Endometrium (tissue), 2 donors: Measurements from ENCODE around the gene ALG11.
"Not testable (repeated sequence)": the region's sequence is repeated elsewhere in the genome, so short reads cannot be mapped to it uniquely, and the experiment has no call there.

Source experiments
- FAIRE-seq: peaks from 2 replicates; lab custom pipeline; 2012; peaks lifted over from hg19 to GRCh38; lab: Jason Lieb, UNC
- donor health status: control.
- donor health status: control.

Gene ALG11

DNA sequence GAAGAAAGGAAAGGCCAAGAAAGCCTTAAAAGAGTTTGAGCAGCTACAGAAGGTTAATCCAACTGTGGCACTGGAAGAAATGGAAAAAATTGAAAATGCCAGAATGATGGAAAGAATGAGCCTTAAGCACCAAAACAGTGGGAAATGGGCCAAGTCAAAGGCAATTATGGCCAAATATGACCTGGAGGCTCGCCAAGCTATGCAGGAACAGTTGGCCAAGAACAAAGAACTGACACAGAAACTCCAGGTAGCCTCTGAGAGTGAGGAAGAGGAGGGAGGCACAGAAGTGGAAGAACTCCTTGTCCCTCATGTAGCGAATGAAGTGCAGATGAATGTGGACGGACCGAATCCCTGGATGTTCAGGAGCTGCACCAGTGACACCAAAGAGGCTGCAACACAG, 17.4 kb downstream of the ALG11 start:
- no peak for FAIRE-seq

DNA sequence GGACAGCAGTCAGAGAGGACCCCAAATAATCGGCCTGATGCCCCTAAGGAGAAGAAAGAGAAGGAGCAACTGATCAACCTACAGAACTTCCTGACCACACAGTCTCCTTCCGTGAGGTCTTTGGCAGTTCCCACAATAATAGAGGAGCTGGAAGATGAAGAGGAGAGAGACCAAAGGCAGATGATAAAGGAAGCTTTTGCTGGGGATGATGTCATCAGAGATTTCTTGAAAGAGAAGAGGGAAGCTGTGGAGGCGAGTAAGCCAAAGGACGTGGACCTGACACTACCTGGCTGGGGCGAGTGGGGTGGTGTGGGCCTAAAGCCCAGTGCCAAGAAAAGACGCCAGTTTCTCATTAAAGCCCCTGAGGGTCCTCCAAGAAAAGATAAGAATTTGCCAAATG, 18.2 kb downstream of the ALG11 start:
- FAIRE-seq, result not testable (repeated sequence)

DNA sequence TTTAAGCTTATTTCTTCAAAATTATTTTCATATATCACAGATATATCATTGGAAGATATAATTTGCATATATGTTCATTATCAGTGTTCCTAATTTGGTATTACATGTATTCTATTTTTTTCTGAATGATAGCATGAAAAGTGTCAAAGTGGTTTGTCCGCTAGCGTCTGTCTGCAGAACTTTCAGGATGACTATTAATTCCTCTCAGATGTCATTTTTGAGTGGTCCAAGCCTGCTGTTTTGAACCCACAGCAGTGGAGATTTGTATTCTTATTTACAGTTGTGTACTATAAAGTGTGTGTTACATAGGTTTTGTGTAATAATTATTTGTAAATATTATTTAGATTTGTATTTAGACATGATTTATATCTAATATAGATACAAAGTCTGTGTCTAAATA, 20.8 kb downstream of the ALG11 start:
- no peak for FAIRE-seq

DNA sequence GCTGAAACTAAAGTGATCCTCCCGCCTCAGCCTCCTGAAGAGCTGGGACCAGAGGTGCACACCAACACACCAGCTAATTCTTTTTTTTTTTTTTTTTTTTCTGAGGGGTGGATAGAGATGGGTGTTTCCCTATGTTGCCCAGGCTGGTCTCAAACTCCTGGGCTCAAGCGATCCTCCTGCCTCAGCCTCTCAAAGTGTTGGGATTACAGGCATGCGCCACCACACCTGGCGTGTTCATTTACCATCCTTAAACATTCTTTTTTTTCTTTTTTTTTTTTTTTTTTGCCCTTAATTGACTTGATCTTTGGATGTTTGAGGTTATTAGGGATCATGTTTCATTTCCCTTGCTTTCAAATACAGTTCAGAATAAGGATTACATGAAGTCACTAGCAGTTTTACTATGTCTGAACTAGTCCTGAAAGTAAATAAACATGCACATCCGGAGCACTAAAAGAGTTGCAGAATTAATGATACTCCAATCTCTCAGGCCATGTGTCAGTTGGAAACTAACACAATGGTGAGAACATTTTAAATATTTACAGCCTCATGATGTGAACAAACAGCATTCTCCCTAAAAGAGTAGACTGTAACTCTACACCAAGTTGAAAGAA, 22.5 kb downstream of the ALG11 start:
- no peak for FAIRE-seq

DNA sequence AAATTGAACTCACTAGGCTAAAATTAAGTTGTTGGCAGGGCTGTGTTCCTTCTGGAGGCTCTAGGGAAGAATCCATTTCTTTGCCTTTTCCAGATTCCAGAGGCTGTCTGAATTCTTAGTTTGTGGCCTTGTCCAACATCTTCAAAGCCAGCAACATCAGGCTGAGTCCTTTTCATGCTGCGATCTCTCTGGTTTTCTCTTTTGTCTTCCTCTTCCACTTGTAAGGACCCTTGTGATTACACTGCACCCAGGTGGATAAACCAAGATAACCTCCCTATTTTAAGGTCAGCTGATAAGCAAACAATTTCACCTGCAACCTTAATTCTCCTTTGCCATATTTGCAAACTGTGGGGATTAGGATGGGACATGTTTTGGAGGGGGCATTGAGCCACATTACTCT, 23.8 kb downstream of the ALG11 start:
- no peak for FAIRE-seq

DNA sequence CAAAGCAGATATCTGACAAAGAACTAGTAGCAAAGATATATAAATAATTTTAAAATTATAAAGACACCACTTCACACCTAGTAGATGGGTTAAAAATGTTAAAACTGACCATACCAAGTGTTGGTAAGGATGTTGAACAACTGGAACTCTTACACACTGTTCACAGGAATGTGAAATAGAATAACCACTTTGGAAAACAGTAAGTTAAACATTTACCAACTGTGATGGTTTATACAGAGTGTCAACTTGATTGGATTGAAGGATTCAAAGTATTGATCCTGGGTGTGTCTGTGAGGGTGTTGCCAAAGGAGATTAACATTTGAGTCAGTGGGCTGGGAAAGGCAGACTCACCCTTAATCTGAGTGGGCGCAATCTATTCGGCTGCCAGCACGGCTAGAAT, 31.5 kb downstream of the ALG11 start:
- no peak for FAIRE-seq

DNA sequence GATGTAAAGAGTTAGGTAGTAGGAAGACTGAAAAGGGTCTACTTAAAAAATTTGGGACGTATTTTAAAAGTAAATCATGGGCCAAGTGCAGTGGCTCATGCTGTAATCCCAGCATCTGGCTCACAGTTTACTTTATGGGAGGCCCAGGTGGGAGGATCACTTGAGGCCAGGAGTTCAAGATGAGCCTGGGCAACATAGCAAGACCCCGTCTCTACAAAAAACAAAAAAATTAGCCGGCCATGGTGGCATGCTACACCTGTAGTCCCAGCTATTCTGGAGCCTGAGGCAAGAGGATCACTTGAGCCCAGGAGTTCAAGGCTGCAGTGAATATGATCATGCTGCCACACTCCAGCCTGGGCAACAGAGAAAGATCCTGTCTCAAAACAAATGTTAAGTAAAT, 35.3 kb downstream of the ALG11 start:
- no peak for FAIRE-seq

DNA sequence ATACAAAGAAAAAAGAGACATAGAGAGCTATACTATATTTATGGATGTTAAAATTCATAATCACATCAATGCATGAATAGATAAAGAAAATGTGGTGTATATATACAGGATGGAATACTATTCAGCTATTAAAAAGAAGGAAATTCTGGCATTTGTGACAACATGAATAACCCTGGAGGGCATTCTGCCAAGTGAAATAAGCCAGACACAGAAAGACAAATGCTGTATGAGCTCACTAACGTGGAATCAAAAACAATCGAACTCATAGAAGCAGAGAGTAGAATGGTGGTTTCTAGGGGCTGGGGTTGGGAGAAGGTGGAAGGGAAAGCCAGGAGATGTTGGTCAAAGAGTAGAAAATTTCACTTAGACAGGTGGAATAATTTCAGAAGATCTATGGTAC, 36.3 kb downstream of the ALG11 start:
- FAIRE-seq, result no peak

DNA sequence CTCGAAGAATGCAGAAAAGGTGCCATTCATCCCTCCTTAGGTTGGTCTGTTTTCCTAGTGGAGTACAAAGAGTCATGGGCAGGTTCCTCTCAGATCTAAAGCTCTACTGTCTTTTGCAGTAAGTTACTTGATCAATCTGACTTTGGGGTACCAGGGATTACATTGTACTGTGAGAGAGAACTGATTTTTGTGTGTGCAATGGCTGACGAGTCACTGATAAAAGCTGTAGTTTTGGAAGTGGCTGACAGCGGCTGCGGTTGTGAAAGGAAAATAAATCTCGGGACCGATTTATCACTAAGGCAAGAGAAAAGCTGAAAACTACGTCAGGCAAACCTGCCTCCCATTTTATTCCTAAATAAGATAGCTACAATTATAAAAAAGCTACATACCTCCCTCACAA, 39.2 kb downstream of the ALG11 start:
- FAIRE-seq, result no peak

DNA sequence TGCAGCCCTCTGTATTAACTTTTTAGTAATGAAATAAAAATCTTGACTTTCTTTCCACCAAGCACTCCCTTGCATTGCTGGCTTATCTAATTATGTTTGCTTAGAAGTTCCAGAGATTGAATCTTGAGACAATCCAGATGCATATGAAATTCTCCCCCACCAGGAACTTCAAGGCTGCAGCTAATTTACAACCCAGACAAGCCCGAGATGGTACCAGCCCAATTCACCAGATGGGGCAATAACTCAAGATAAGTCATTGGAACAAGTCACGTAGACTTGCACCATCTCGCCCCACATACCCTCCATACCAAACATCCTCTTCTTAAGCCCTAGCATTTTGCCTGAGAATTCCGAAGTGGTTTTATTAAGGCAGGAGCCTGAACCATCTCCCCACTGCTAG, 41.3 kb downstream of the ALG11 start:
- no peak for FAIRE-seq

DNA sequence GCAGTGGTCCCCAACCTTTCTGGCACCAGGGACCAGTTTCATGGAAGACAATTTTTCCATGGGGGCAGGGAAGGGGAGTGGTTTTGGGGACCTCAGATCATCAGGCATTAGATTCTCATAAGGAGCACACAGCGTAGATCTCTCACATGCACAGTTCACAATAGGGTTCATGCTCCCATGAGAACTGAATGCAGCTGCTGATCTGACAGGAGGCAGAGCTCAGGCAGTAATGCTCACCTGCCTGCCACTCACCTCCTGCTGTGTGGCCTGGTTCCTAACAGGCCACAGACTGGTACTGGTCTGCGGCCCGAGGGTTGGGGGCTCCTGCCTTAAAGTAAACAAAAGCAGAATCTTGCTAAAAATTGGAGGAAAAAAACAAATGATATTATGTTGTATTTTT, 48.9 kb downstream of the ALG11 start:
- not testable (repeated sequence) for FAIRE-seq

DNA sequence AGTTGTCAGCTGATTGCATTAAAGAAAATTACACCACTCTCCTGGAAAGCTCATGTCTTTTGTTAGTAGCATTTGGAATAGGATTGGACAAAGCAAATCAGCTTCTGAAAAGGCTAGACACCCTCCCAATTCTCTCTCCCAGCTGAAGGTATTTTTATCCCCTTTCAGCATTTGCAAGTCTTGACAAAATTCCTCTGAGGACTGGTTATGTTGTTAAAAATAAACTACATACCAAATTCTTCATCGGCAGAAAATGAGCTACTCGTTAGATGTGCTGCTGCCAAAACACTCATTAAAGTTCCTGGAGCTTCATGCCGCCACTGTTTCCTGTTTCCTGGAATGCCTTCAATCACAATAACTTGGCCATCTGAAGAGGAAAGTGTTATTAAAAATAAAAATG, 49.4 kb downstream of the ALG11 start:
- FAIRE-seq, result no peak

DNA sequence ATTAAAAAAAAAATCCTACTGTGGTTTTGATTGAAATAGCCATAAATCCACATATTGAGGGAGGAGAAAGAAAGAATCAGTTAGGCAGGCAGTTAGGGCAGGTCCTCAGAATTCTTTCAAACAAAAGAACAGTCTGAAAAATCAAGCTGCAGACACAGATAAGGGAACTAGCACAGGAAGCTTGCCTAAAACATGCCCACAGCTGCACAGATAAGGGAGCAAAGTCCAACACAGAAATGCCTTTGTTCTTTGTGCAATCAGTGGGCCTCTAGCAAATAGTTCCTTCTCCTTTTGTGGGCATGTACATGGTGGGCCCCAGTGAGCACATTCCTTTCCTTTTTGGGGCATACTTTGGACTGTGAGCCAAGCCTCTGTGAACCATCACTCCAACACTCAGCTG, 55.0 kb downstream of the ALG11 start:
- FAIRE-seq, result no peak

DNA sequence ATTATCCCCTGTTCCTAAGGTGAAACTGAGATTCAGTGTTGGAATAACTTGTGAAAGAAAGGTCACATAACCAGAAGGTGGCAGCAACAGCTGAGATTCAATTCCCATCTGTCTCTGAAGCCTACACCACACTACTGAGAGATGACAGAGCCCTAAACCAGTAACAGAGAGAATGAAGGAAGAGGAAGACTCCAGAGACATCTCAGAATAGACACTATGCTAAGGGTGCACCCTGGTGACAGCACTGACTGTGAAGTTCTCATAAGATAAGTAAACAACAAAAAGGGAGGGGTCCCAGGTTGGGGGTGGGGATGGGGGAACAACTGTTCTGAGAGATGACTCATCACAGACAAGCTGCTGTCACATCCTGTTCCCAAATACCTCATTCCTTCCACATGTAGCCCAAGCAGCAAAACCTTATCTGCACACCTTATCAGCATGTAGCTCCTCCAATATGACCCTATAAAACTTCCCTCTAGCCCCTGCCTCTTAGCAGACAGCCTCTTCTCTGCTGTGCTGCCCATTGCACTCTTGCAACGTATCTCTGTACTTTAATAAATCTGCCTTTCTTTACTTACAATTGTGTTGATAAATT, 58.8 kb downstream of the ALG11 start:
- FAIRE-seq, result no peak
